HCT116 (cell line): ENCODE measurements around the gene STX2. TPM values are rescaled to one million over a fixed set of nuclear protein-coding genes. Genes with fewer than 3 reads are reported as not detected.
A peak's percentile ranks its signal among the peaks of the same experiment; 100 is the strongest.

Experiments used
- ATAC-seq: fragments of 200-7000 bp; cut with Tn5 transposase; 2 replicates; pipeline ENCODE4 v1.9.1; 2020; ENCODE audit warnings: mild to moderate bottlenecking, moderate library complexity
- BruUV-seq: library from RNA; stranded (reverse); fragments of 400-500 nt; replicated peaks from 2 replicates; lab custom pipeline; 2021; lab: Mats Ljungman, UMichigan
- CTCF ChIA-PET: fragments of 300-600 bp; sonication (Branson Sonifier 250); formaldehyde crosslinking; loops from one replicate; lab custom pipeline; 2021; ENCODE audit warnings: antibody characterized with exemption; lab: Charles Lee
- POLR2A ChIA-PET: fragments of 300-600, 350-600 bp; sonication (Branson Sonifier 250); formaldehyde crosslinking; loops from one replicate; lab custom pipeline; 2021; ENCODE audit warnings: antibody characterized with exemption; lab: Charles Lee
- RAD21 ChIA-PET, 2 experiments: fragments of 300-600 bp; sonication (Branson Sonifier 250); formaldehyde crosslinking; loops; one replicate each; lab custom pipeline; 2023; ENCODE audit warnings: low total read pairs in 2 of 2; ENCODE audit not compliant: uncharacterized antibody in 2 of 2, unreplicated experiment in 2 of 2, low non-redundant PET in 1 of 2; lab: Charles Lee
- DNase-seq: peaks from one replicate; pipeline ENCODE4 v3.0.0-alpha.2; 2010; ENCODE audit warnings: low read depth, low spot score
- H2AFZ ChIP-seq: fragments of 200-600 bp; shearing (Covaris generic), sonication (generic); 2 replicates; pipeline ENCODE4 v1.6.1; 2017; ENCODE audit warnings: low read depth, mixed run types, mixed read lengths, antibody characterized with exemption, low read length; ENCODE audit not compliant: poor library complexity, severe bottlenecking
- H3K27ac ChIP-seq: 2 replicates; pipeline ENCODE4 v1.5.1; 2012; ENCODE audit warnings: low read depth, low read length
- H3K27me3 ChIP-seq: fragments of 200-600 bp; sonication (generic); 2 replicates; pipeline ENCODE4 v1.6.1; 2016; ENCODE audit warnings: mixed run types, low read length, mixed read lengths; ENCODE audit not compliant: insufficient read depth
- H3K36me3 ChIP-seq, 2 experiments: fragments of 200-500 bp in 1 of 2; fragments of 200-600 bp in 1 of 2; sonication (Bioruptor generic) in 1 of 2; sonication (generic) in 1 of 2; 2 replicates each; pipeline versions ENCODE4 v1.5.1 to v1.6.1; 2014 to 2016; ENCODE audit warnings: low read length in 2 of 2, inconsistent platforms in 1 of 2, mixed read lengths in 1 of 2, mixed run types in 1 of 2; ENCODE audit not compliant: insufficient read depth in 2 of 2, control insufficient read depth in 1 of 2
- H3K4me1 ChIP-seq, 2 experiments: fragments of 200-600 bp in 1 of 2; sonication (generic) in 1 of 2; 2 replicates each; pipeline versions ENCODE4 v1.5.1 to v1.6.1; 2012 to 2017; ENCODE audit warnings: low read length in 2 of 2, inconsistent platforms in 1 of 2, mild to moderate bottlenecking in 1 of 2, mixed read lengths in 1 of 2, mixed run types in 1 of 2, moderate library complexity in 1 of 2; ENCODE audit not compliant: insufficient read depth in 2 of 2, control insufficient read depth in 1 of 2
- H3K4me2 ChIP-seq: fragments of 200-600 bp; sonication (generic); 2 replicates; pipeline ENCODE4 v1.6.1; 2017; ENCODE audit warnings: mixed run types, low read length, mixed read lengths
- H3K4me3 ChIP-seq, 2 experiments: fragments of 200-600 bp in 1 of 2; sonication (generic) in 1 of 2; replicated peaks in 1 of 2; 2 replicates each; pipeline ENCODE4 v1.5.1; 2011 to 2016; ENCODE audit warnings: low read length in 2 of 2, control low read depth in 1 of 2, low read depth in 1 of 2, mild to moderate bottlenecking in 1 of 2, mixed read lengths in 1 of 2, mixed run types in 1 of 2
- H3K79me2 ChIP-seq: fragments of 200-600 bp; sonication (generic); 2 replicates; pipeline ENCODE4 v1.6.1; 2017; ENCODE audit warnings: mild to moderate bottlenecking, mixed run types, low read length, moderate library complexity, mixed read lengths; ENCODE audit not compliant: insufficient read depth
- H3K9ac ChIP-seq: fragments of 200-600 bp; sonication (generic); 2 replicates; pipeline ENCODE4 v1.6.1; 2016; ENCODE audit warnings: low read length, mixed read lengths
- H3K9me2 ChIP-seq: fragments of 200-600 bp; sonication (generic), shearing (Covaris generic); 2 replicates; pipeline ENCODE4 v1.6.1; 2017; ENCODE audit warnings: mixed run types, mild to moderate bottlenecking, moderate library complexity; ENCODE audit not compliant: insufficient read depth
- H3K9me3 ChIP-seq, 2 experiments: fragments of 200-500 bp in 1 of 2; fragments of 200-600 bp in 1 of 2; sonication (Bioruptor generic) in 1 of 2; sonication (generic) in 1 of 2; 2 replicates each; pipeline ENCODE4 v1.6.1; 2014 to 2017; ENCODE audit warnings: low read length in 2 of 2, mixed read lengths in 2 of 2, inconsistent platforms in 1 of 2, low read depth in 1 of 2, mild to moderate bottlenecking in 1 of 2, mixed run types in 1 of 2, moderate library complexity in 1 of 2; ENCODE audit not compliant: control insufficient read depth in 1 of 2, insufficient read depth in 1 of 2
- H4K20me1 ChIP-seq: fragments of 200-600 bp; sonication (generic), shearing (Covaris generic); 2 replicates; pipeline ENCODE4 v1.6.1; 2017; ENCODE audit warnings: mixed run types, mild to moderate bottlenecking, moderate library complexity; ENCODE audit not compliant: insufficient read depth
- ATF3 ChIP-seq: IDR thresholded peaks from 2 replicates; pipeline ENCODE4 v1.6.1; 2012
- CBX3 ChIP-seq: IDR thresholded peaks from 2 replicates; pipeline ENCODE4 v1.6.1; 2012; ENCODE audit warnings: low read depth
- CEBPB ChIP-seq: IDR thresholded peaks from 2 replicates; pipeline ENCODE4 v1.6.1; 2012; ENCODE audit warnings: low read depth
- EGR1 ChIP-seq: IDR thresholded peaks from 2 replicates; pipeline ENCODE4 v1.6.1; 2012; ENCODE audit warnings: low read depth
- ELF1 ChIP-seq: IDR thresholded peaks from 2 replicates; pipeline ENCODE4 v1.6.1; 2012; ENCODE audit warnings: low read depth, borderline replicate concordance
- EZH2 ChIP-seq: fragments of 200-600 bp; sonication (generic); IDR thresholded peaks from 2 replicates; pipeline ENCODE4 v1.6.1; 2017; ENCODE audit warnings: antibody characterized with exemption, mixed run types
- EZH2phosphoT487 ChIP-seq: fragments of 200-600 bp; IDR thresholded peaks from 2 replicates; pipeline ENCODE4 v1.6.1; 2018; ENCODE audit warnings: antibody characterized with exemption, borderline replicate concordance
- FOSL1 ChIP-seq: IDR thresholded peaks from 2 replicates; pipeline ENCODE4 v1.6.1; 2012; ENCODE audit warnings: low read depth
- JUND ChIP-seq: IDR thresholded peaks from 2 replicates; pipeline ENCODE4 v1.6.1; 2012
- POLR2A ChIP-seq: IDR thresholded peaks from 2 replicates; pipeline ENCODE4 v1.7.0; 2011; ENCODE audit warnings: borderline replicate concordance; ENCODE audit not compliant: insufficient read depth, insufficient read length; ENCODE audit errors: extremely low read depth
- POLR2AphosphoS5 ChIP-seq: IDR thresholded peaks from 2 replicates; pipeline ENCODE4 v1.6.1; 2011; ENCODE audit warnings: mild to moderate bottlenecking, low read depth, low read length, moderate library complexity
- RAD21 ChIP-seq: IDR thresholded peaks from 2 replicates; pipeline ENCODE4 v1.6.1; 2012; ENCODE audit warnings: low read depth, mild to moderate bottlenecking
- REST ChIP-seq: IDR thresholded peaks from 2 replicates; pipeline ENCODE4 v1.6.1; 2012; ENCODE audit warnings: low read depth
- SIN3A ChIP-seq: IDR thresholded peaks from 2 replicates; pipeline ENCODE4 v1.6.1; 2012; ENCODE audit warnings: low read depth
- SP1 ChIP-seq: IDR thresholded peaks from 2 replicates; pipeline ENCODE4 v1.6.1; 2012; ENCODE audit warnings: low read depth
- SRF ChIP-seq: IDR thresholded peaks from 2 replicates; pipeline ENCODE4 v1.6.1; 2012; ENCODE audit warnings: low read depth
- TCF7L2 ChIP-seq: IDR thresholded peaks from 2 replicates; pipeline ENCODE4 v1.7.0; 2011; ENCODE audit warnings: borderline replicate concordance, inconsistent platforms; ENCODE audit not compliant: insufficient read depth, insufficient read length; ENCODE audit errors: extremely low read depth
- ZBTB33 ChIP-seq: IDR thresholded peaks from 2 replicates; pipeline ENCODE4 v1.6.1; 2011; ENCODE audit warnings: mild to moderate bottlenecking, low read length, moderate library complexity; ENCODE audit not compliant: insufficient replicate concordance; ENCODE audit errors: extremely low read depth
- intact Hi-C: fragments of 100-400 bp; cut with micrococcal nuclease; formaldehyde crosslinking; loops from 2 replicates; pipeline ENCODE4 v1.10.0; 2022
- total RNA-seq: library from RNA; stranded (reverse); gene quantifications from one replicate; pipeline ENCODE4 v1.2.1, GENCODE V29; 2021; ENCODE audit not compliant: unreplicated experiment
- TF ChIP-seq, protein P1 (sequence below): IDR thresholded peaks from 2 replicates; pipeline ENCODE4 v1.6.1; 2012
- TF ChIP-seq, protein P2 (sequence below), 3 experiments: fragments of 200-600 bp in 1 of 3; sonication (generic) in 1 of 3; IDR thresholded peaks in 2 of 3; conservative IDR thresholded peaks in 1 of 3; 2 replicates each; pipeline ENCODE4 v1.5.1; 2012 to 2017; ENCODE audit warnings: low read depth in 2 of 3, low read length in 2 of 3, antibody characterized with exemption in 1 of 3, borderline replicate concordance in 1 of 3, control low read depth in 1 of 3, mild to moderate bottlenecking in 1 of 3, mixed read lengths in 1 of 3, mixed run types in 1 of 3, moderate library complexity in 1 of 3; ENCODE audit not compliant: insufficient read depth in 1 of 3

The STX2 gene
- total RNA-seq, 1 experiment from 2014 or later: 19.2 TPM

DNA sequence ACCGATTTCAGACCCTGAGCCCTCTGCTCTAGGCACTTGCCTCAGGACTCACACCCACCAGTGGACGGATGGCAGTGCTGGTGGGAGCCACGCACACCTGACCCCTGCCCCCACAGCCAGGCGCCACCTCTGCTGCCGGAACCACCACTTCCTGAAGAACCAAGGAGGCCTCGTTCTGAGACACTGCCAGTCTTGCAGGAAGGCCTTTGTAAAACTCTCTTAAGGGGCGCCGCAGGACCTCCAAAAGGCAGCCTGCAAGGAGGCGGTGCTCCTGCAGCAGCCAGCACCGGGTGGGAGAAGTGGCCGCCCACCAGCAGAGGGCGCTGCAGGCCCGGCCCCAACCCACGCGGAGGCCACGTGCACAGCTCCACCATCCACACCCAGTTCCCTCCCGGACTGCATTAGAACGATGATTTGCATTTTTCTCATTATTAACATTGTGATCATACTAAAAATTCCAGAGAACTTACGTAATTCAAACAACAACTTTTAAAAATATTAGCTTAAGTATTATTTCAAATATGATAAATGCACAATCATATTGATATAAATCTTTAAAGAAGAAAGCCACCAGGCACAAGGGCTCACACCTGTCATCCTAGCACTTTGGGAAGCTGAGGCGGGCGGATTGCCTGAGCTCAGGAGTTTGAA lies 12.8 kb downstream of the STX2 start:
- Histone ChIP-seq H3K27ac (no peak overlapping the region), H3K9me2 (no peaks in the 10 kb centered on the region), H3K4me2 (no peak overlapping the region), H3K27me3 (no peaks in the 10 kb centered on the region), H3K36me3 (peaks cover 0 to 2% of the 10 kb centered on the region in 2 experiments; a peak in 3 of 4 replicates), H3K4me3 (no peak overlapping the region), H3K9ac (no peak overlapping the region), H3K9me3 (no peaks in the 10 kb centered on the region), H3K4me1 (no peaks in the 10 kb centered on the region), H2AFZ (no peak overlapping the region), H4K20me1 (no peaks in the 10 kb centered on the region), H3K79me2 (0 out of 2 replicates have a peak, but pooled peaks cover 3% of the 10 kb centered on the region)
- intact Hi-C loops: no loop called here
- DNase-seq (no peak), ATAC-seq (peak; percentile 98)
- ChIA-PET RAD21 (no interaction called here), POLR2A (no interaction called here), CTCF (interaction anchor here (0.8 to 1.9 kb wide), 6 partner anchors 9 to 306 kb away, joined by 3 to 7 read pairs (median 4); no protein-coding TSS in a partner anchor)
- no TSS peak for BruUV-seq
- TF ChIP-seq REST: no peak
- no peak for TF ChIP-seq FOSL1
- no peak for TF ChIP-seq JUND
- TF ChIP-seq, protein P1, sequence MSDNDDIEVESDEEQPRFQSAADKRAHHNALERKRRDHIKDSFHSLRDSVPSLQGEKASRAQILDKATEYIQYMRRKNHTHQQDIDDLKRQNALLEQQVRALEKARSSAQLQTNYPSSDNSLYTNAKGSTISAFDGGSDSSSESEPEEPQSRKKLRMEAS: peak; percentile 92
- peak; percentile 69 for TF ChIP-seq RAD21
- peak; percentile 72; the same call in 1 of the 2 replicates for TF ChIP-seq CBX3
- no peak for TF ChIP-seq ATF3
- TF ChIP-seq ELF1: no peak
- TF ChIP-seq SIN3A: no peak
- no peak for TF ChIP-seq ZBTB33
- TF ChIP-seq, protein P2, sequence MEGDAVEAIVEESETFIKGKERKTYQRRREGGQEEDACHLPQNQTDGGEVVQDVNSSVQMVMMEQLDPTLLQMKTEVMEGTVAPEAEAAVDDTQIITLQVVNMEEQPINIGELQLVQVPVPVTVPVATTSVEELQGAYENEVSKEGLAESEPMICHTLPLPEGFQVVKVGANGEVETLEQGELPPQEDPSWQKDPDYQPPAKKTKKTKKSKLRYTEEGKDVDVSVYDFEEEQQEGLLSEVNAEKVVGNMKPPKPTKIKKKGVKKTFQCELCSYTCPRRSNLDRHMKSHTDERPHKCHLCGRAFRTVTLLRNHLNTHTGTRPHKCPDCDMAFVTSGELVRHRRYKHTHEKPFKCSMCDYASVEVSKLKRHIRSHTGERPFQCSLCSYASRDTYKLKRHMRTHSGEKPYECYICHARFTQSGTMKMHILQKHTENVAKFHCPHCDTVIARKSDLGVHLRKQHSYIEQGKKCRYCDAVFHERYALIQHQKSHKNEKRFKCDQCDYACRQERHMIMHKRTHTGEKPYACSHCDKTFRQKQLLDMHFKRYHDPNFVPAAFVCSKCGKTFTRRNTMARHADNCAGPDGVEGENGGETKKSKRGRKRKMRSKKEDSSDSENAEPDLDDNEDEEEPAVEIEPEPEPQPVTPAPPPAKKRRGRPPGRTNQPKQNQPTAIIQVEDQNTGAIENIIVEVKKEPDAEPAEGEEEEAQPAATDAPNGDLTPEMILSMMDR (IDR thresholded peaks at IDR 0.05 in 2 of 3, conservative IDR thresholded peaks at IDR 0.05 in 1 of 3; ENCODE audit: borderline replicate concordance in 1 of 3, insufficient read depth in 1 of 3, low read depth in 2 of 3, low read length in 2 of 3): peak; percentile 54 to 89 (median 77); a peak in 5 of 6 replicates
- TF ChIP-seq SP1: no peak
- no peak for TF ChIP-seq EZH2
- no peak for TF ChIP-seq TCF7L2
- no peak for TF ChIP-seq CEBPB
- no peak for TF ChIP-seq EZH2phosphoT487
- TF ChIP-seq EGR1: no peak
- TF ChIP-seq POLR2A: no peak
- TF ChIP-seq POLR2AphosphoS5: no peak
- TF ChIP-seq SRF: no peak
